Measurements from ENCODE around the gene VSX2.
"Not testable (repeated sequence)": the region's sequence is repeated elsewhere in the genome, so short reads cannot be mapped to it uniquely, and the experiment has no call there.

VSX2 gene

DNA sequence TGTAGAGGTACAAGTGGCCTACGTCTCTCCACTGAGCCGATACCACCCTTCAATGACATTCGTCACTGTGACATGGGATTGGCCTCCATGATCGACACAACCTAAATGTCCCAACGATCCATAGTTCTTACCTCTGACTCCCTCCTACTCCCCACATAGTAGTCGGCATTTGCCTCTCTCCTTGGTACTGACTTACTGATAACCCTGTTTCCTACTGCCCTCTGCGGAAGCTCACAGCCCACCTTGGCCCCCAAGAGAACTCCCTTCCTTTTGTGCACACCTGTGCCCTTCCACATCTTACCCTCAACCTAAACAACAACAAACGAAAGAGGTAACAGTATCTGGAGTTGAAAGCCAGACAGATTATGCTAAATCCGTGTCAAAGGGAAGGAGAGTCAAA is 23.9 kb downstream of the VSX2 start:
- no peak for DNase-seq (ENCODE audit: low read depth)
- TF ChIP-seq, protein P1, sequence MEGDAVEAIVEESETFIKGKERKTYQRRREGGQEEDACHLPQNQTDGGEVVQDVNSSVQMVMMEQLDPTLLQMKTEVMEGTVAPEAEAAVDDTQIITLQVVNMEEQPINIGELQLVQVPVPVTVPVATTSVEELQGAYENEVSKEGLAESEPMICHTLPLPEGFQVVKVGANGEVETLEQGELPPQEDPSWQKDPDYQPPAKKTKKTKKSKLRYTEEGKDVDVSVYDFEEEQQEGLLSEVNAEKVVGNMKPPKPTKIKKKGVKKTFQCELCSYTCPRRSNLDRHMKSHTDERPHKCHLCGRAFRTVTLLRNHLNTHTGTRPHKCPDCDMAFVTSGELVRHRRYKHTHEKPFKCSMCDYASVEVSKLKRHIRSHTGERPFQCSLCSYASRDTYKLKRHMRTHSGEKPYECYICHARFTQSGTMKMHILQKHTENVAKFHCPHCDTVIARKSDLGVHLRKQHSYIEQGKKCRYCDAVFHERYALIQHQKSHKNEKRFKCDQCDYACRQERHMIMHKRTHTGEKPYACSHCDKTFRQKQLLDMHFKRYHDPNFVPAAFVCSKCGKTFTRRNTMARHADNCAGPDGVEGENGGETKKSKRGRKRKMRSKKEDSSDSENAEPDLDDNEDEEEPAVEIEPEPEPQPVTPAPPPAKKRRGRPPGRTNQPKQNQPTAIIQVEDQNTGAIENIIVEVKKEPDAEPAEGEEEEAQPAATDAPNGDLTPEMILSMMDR (IDR thresholded peaks at IDR 0.05; ENCODE audit: control insufficient read depth, insufficient read depth, low read depth, low read length, missing control alignments): no peak
- H3K4me3 ChIP-seq (ENCODE audit: control insufficient read depth, low read depth, low read length): no peak overlapping the region

DNA sequence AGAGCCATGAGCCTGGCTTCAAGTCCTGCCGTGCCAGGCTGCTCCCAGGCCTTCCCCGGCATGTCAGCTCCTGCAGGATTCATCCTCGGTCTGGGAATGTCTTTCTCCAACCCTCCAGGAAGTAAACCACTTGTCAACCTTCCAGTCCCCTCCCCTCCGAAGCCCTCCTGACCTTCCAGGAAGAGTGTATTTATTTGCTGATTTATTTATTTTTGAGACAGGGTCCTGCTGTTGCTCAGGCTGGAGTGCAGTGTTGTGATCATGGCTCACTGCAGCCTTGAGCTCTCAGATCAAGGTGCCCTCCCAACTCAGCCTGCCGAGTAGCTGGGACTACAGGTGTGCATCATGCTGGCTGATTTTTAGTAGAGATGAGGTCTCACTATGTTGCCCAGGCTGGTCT is 24.7 kb downstream of the VSX2 start:
- TF ChIP-seq, protein P1 (IDR thresholded peaks at IDR 0.05; ENCODE audit: control insufficient read depth, insufficient read depth, low read depth, low read length, missing control alignments): no peak
- no peak for DNase-seq (ENCODE audit: low read depth)
- no peak overlapping the region for H3K4me3 ChIP-seq (ENCODE audit: control insufficient read depth, low read depth, low read length)

DNA sequence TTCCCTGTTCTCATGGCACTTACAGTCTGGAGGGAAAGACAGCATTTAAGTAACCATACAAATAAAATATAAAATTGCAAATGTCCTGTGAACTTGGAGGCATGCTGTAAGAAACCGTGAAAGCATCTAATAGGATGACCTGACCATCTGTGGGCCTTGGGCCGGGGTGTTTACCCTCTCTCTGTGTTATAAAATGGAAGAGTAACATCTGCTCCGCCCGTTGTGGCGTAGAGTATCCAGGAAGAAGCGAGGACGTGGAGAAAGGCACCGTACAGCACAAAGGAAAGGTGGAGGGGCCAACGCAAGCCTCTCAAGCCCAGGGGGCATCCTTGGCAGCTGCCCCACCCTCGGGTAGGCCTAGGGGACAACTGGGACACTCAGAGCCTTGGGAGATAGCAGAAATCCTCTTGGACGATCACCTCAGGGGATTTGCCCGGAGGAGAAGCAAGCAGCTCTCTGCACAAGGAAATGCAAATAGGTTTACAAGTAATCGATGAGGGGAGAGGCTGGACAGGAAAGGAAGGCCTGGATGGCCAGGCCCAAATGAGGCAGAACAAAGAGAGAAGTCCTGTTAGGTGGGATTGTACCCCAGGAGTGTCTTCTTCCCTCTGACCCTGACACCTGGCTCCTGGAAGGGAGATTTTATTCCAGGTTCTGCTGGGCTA is 26.2 kb downstream of the VSX2 start:
- TF ChIP-seq, protein P1 (IDR thresholded peaks at IDR 0.05; ENCODE audit: control insufficient read depth, insufficient read depth, low read depth, low read length, missing control alignments): no peak
- DNase-seq (ENCODE audit: low read depth): no peak
- no peak overlapping the region for H3K4me3 ChIP-seq (ENCODE audit: control insufficient read depth, low read depth, low read length)

DNA sequence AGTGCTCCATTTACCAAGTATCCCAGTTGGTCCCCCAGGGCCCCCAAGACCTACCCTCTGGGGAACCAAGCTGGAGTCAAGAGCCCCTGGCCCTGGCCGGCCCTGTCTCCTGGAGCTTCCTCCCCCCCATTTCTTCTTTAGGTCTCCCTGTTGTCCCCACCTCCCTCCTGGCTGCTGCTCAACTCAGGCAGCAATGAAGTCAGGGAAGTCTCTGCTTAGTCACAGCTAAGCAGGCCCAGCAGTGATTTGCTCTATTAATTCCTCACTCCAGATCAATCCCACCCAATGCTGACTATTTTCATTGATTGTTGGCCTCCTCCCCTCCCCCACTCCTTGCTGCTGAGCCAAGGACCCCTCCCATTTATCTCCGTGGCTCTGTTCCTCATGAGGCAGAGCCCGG is 28.3 kb downstream of the VSX2 start:
- DNase-seq (ENCODE audit: low read depth): no peak
- TF ChIP-seq, protein P1 (IDR thresholded peaks at IDR 0.05; ENCODE audit: control insufficient read depth, insufficient read depth, low read depth, low read length, missing control alignments): no peak
- no peak overlapping the region for H3K4me3 ChIP-seq (ENCODE audit: control insufficient read depth, low read depth, low read length)

DNA sequence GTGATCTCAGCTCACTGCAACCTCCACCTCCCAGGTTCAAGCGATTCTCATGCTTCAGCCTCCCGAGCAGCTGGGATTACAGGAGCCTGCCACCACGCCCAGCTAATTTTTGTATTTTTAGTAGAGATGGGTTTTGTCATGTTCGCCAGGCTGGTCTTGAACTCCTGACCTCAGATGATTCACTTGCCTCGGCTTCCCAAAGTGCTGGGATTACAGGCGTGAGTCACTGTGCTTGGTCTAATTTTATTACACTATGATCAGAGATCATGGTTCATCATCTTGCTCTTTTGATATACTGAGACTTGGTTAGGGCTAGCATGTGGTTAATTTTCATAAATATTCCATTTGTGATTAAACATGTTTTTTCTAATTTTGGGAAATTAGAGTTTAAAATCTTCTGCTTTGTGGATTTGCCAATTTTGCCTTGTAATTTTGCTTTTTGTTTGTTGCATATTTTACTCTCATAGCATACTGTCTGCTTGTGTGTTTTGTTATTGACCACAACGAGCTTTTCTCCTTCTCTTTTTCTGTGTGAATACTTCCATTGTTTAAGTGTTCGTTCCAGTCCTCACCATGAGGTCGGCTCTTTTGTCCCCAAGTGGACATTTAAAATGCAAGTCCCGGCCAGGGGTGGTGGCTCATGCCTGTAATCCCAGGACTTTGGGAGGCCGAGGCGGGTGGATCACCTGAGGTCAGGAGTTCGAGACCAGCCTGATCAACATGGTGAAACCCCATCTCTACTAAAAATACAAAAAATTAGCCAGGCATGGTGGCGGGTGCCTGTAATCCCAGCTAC is 31.3 kb downstream of the VSX2 start:
- peak; percentile 51 for DNase-seq (ENCODE audit: low read depth)
- H3K4me3 ChIP-seq (ENCODE audit: control insufficient read depth, low read depth, low read length): not testable (repeated sequence)

DNA sequence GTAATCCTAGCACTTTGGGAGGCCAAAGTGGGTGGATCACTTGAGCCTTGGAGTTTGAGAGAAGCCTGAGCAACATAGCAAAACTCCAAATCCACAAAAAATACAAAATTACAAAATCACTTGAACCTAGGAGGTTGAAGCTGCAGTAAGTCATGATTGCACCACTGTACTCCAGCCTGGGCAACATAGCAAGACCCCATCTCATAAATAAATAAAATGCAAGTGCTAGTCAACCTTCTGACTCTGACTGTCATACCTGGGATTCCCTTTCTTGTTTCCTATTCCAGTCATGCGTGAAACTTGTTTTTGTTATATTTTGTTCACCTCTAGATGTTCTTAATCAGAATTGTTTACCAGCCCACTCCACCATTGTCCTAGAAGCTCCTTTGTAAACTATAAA is 32.1 kb downstream of the VSX2 start:
- DNase-seq (ENCODE audit: low read depth): no peak
- H3K4me3 ChIP-seq (ENCODE audit: control insufficient read depth, low read depth, low read length): no peak overlapping the region
- TF ChIP-seq, protein P1 (IDR thresholded peaks at IDR 0.05; ENCODE audit: control insufficient read depth, insufficient read depth, low read depth, low read length, missing control alignments): no peak

DNA sequence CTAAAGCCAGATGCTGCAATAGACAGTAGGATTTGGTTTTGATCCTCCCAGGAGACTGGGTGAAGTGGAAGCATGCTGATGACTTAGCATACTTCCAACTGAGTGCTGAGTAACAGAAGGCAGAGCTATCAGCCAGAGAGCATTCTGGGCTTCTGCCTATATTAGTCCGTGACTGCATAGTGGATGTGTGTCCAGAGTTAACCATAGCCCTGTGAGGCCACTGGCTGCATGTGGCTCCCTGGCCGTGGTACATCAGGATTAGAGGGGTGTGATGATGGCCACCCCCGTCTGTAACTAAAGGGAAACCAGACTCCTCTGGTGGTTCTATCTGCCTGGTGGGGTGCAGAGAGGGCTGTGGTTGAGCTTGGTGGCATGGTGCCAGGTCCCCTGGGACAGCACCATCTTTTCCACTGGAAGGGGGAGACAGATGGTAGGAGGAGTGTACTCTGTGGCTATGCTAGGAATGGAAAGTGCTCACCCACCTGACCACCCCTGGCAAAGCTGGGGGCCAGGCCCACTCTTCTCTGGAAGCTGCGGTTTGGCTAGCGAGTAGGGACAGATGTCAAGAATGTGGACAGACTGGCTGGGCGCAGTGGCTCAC is 36.1 kb downstream of the VSX2 start:
- DNase-seq (ENCODE audit: low read depth): peak; percentile 80
- no peak overlapping the region for H3K4me3 ChIP-seq (ENCODE audit: control insufficient read depth, low read depth, low read length)
- TF ChIP-seq, protein P1 (IDR thresholded peaks at IDR 0.05; ENCODE audit: control insufficient read depth, insufficient read depth, low read depth, low read length, missing control alignments): no peak
